OCI-LY3 (cell line): ENCODE results near the gene NPY.

Experiments used
- EZH2phosphoT487 ChIP-seq: fragments of 200-600 bp; shearing (Covaris generic); IDR thresholded peaks from 2 replicates; pipeline ENCODE4 v1.6.1; 2018; ENCODE audit warnings: antibody characterized with exemption, mixed run types, low read depth
- TF ChIP-seq, protein P1 (sequence below): fragments of 200-600, 300-600 bp; sonication (generic); IDR thresholded peaks from 2 replicates; pipeline ENCODE4 v1.5.1; 2014; ENCODE audit warnings: antibody characterized with exemption, low read length, low read depth

DNA sequence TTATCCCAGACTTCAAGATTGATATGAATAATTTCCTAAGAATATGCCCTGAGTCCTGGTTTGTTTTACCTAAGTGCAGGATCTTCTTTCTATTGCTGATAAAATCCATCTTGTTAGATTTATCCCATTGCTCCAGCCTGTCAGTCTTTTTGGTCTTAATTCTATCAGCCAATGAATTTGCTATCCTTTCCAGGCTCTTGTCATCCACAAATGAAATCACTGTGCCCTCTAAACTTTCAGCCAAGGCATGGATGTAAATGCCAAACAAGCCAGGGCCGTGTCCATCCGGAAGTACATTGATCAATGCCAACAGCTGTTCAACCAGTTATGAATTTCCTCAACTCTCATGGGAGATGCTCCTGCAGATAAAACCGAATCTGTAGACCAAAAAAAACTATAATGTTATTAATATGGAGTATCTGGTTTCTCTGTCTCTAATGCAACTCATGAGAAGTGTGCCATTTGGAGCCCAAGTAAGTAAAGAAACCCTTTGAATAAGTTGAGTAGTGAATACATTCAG is 40.0 kb downstream of the NPY start:
- no peak for TF ChIP-seq EZH2phosphoT487
- TF ChIP-seq, protein P1, sequence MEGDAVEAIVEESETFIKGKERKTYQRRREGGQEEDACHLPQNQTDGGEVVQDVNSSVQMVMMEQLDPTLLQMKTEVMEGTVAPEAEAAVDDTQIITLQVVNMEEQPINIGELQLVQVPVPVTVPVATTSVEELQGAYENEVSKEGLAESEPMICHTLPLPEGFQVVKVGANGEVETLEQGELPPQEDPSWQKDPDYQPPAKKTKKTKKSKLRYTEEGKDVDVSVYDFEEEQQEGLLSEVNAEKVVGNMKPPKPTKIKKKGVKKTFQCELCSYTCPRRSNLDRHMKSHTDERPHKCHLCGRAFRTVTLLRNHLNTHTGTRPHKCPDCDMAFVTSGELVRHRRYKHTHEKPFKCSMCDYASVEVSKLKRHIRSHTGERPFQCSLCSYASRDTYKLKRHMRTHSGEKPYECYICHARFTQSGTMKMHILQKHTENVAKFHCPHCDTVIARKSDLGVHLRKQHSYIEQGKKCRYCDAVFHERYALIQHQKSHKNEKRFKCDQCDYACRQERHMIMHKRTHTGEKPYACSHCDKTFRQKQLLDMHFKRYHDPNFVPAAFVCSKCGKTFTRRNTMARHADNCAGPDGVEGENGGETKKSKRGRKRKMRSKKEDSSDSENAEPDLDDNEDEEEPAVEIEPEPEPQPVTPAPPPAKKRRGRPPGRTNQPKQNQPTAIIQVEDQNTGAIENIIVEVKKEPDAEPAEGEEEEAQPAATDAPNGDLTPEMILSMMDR: no peak
